HG02588 (cell line): ENCODE data around the gene HIBCH.

Experiments used
- ATAC-seq: cut with Tn5 transposase; IDR thresholded peaks from one replicate; pipeline ENCODE4 v1.9.1; 2021; ENCODE audit warnings: mild to moderate bottlenecking, moderate library complexity; ENCODE audit not compliant: unreplicated experiment

HIBCH gene

DNA sequence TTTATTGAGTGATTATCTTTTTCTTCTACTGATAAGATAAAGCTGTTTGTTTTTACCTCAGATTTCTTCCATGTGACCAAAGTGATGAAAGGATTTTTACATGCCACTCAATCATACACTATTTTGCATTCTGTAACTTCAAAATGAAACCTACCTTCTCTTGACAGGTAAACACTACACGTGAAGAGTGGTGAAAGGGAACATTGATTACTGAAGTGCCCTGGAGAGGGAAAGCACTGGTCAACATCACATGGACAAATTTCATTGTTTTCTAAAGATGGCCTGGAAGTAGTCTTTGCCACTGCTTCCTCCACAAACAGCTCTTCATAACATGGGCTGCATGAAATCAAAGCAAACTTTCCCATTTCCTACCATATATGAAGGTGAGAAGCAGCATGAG, 120.1 kb downstream of the HIBCH start:
- ATAC-seq, result no peak

DNA sequence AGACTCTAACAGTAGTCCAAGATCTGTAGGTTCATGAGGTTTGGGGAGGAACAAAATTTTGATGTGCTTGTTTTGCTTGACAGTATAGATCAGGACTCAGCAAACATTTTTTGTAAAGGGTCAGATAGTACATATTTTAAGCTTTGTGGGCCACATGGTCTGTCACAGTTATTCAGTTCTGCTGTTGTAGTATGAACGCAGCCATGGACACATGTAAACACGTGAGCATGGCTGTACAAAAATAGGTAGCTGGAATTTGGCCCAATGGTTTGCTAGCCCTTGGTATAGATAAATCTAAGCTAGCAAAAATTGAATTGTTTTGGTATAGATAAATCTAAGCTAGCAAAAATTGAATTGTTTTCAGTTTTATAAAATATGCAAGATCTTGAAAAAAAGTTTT, 120.5 kb downstream of the HIBCH start:
- ATAC-seq, result no peak

DNA sequence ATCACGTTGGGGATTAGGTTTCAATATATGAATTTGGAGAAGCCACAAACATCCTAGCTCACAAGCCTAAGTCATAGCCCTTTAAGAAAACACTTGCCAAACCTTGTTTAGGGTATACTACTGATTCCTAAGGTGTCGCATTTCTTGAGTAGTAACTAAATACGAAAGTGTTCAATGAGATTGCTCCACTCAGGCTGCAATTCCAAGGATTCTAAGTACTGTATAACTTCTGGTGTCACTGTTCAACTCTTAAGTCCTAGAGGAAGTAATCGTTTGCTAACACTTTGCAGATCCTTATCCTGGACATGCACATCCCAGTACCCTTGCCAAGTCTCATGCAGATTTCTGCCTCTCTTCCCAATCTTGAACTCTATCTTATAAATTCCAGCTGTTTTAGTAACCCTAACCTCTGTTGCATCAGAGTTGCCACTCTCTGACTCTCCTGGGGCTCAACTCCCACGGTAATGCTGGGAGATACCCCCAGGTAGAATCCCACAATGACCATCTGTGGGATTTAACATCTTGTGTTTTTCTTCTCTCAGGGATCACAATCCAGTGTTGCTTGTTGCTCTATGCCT, 122.4 kb downstream of the HIBCH start:
- no peak for ATAC-seq

DNA sequence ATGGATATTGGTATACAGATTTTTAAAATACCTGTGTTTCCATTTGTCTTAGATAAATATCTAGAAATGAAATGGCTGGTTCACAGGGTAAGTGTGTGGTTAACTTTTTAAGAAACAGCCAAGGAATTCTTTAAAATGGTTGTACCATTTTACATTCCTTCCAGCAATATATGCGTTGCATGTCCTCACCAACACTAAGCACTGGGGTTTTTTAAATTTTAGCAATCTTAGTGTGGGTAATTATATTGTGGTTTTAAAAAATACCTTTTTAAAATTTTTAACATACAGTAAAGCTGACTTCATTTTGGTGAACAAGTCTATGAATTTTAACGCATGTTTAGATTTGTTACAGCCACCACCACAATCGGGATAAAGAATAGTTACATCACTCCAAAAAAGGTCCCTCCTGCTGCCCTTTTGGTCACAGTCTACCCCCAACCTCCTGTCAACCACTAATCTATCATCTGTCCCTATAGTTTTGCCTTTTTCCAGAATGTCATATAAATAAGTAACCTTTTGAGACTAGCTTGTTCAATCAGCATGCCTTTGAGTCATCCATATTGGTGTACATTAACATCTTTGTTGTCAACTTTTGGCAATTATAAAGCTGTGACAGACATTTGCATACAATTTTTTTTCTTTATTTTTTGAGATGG, 129.0 kb downstream of the HIBCH start:
- no peak for ATAC-seq

DNA sequence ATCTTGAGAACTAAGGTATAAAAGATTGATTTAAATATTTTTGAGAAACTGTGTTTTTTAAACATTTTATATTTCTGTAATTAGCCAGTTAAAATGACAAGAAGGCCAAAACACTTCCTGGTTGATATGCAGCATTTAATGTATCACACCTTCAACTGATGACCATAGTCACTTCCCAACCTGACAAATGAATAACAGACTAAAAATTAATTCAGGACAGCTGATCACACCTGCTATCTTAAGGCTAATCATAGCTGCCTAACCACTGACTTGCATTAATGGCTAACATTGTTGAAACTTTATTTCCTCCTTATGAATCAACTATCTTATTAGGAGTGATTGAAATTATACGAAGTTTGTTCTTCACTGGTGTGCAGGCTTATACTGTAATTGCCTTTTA, 131.3 kb downstream of the HIBCH start:
- ATAC-seq, result no peak

DNA sequence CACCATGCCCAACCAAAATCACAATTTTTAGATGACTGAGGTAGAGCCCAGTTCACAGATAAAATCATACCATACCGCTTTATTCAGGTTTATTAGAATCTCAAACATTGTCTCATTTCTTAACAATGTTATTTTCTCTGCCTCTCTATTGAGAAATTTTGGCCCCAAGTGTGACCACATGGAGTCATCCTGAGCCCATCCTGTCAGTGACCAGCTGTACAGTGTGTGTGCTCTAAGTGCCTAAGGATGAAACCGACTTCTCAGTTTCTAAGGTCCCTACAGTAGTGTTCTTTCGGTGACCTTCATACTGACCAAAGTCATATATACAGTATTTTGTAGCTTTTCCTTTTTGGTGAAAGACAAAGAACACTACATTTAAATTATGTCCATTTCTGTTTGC, 133.4 kb downstream of the HIBCH start:
- ATAC-seq, result no peak

DNA sequence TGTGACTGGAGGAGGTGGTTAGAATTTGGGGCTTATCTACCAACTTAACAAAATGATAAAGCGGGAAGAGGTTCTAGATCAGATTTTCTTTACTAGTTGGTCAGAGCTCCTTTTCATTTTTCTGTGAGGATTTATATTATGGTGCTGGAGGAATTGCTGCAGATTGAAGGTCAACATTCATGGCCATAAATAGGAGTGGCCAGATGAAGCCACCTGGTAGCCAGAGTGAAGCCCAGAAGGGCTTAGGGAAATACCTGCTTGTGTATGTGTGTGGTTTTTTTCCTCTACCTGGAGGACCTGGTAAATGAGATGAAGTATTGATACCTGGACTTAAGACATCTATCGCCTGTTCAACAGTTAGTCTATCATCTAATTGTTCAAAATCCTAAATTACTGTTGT, 134.2 kb downstream of the HIBCH start:
- ATAC-seq, result no peak

DNA sequence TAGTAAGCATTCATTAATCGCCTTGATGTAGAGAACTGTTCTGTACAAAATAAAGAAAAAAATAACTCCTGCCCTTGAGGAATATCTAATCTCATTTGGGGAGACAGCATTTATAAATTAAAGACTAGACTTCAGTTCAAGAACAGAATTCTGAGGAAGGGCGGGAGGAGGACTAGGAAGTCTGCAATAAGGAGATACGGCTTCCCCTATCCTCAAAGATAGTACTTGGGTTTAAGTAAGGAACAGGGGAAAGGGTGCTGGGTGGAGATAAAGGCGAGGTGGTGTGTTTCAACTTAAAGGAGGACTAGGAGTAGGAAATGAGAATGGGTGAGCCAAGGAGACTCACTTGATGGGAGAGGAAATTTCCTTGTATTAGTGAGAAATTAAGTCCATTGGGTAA, 135.2 kb downstream of the HIBCH start:
- ATAC-seq, result no peak

DNA sequence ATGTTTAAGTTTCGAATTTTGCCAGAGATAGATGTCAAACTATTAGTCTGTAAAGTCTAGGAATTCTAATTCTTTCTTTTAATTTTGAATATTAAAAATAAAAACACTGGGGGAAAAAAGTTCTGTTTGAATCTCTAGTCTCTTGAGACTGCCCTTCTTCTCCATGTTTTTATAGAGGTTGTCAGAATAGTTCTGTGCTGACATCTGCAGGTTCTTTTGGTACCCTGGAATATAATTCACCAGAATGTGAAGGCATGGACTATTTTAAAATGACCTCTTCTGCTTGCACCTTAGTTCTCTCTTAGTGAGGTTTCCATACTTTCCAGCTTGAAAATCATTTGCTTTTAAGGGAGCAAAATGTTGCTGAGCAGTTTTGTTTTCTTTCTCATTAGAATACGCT, 136.1 kb downstream of the HIBCH start:
- no peak for ATAC-seq

DNA sequence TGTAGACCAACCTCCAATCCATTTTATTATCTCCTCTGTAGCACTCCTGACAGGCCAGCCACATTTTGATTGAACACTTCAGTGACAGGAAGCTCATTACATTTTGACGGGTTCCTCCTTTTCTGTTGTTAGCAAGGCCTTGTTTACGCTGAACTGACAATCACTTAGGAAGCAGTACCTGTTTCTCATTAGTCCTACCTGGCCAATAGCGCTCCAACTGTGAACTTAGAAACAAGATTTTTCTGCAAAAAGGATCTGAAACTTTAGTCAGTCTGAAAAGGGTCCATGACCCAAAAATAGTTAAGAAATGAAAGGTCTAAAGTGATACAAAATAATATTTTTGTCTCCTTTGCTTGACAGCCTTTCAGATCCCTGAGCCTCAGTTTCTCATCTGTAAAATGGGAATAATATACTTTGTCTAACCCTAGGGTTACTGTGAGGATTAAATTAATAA, 137.5 kb downstream of the HIBCH start:
- ATAC-seq, result no peak

DNA sequence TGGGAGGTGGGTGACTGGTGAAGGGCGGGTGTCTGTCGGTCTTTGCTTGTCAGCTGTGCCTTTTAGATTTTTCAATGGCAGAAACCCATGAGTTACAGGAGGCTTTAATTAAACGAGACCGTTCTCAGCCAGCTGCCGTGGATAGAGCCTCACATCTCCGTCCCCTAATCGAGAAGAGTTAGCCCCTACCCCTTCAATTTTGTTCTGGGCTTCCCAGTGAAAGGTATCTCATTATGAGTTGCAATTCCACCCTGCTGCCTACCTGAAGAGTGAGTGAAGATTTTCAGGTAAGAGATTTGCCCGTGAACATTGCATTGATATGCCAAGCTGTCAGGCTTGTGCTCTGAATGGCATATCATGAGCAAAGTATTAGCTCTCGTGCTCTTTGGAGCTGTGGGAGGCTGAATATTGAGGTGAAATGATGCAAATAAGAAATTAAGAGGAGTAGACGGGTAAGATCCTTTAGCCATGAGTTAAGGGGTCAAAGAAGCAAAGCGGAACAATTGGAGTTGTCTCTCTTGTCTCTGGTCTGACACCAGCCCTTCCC, 138.4 kb downstream of the HIBCH start:
- no peak for ATAC-seq

DNA sequence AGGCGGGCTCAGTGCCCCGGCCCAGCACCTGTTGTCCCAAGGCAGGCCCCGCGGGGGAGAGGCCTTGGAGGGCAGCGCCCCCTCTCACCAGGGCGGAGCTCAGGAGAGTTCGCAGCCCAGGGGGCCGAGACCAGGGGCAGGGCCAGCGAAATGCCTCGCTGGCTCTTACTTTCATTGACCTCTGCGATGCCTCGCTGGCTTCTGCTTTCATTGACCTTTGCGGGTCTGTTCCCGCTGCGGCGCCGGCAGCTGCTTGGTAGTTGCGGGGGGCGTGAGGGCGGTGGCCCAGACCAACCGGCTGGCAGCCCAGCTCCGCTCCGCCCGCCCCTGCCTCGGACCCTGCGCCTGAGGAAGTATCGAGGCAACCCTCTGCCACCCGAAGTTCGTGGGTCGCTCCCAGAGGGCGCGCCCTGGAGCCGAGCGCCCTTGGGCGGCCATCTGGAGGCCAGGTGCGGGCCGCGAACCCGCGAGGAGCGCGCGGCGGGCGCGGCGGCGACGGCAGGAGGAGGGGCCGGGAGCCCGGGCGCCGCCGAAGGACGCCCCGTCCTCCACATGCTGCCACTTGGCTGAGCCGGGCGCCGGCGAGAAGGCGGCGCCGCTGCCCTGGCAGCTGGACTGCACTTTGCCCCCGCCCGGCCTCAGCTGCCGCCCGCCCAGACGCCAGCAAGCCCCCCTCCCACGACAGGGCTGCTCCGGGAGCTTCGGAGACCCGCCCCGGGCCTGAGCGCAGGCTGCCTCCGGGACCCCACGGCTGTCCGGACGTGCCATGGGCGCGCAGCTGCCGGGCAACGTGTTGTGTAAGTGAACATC, 139.1 kb downstream of the HIBCH start:
- ATAC-seq, result peak; percentile 87

DNA sequence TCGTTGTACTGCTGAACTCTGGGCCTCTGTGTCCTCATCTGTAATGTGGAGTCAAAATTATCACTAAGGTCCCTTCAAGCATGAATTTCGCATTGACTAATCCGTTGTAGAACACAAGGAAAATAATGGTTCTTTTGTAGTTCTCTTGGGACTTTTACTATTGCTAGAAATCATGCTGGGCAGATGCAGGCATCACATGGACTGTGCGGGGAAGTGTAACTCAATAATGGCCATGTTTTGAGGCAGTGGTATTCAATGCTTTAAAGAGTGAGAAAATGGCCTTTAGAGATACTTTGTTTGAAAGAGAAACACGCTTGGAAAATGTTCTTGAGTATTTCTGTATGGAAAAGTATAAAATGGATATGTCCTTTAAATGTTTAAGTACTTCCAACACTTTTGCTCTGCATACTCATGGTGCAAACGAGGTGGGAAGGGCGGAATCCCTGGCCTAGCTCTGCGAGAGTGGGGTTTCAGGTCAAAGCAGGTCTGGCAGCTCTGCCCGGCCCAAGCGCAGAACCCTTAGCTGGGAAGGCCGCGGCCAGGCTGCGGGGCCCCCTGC, 139.8 kb downstream of the HIBCH start:
- ATAC-seq, result no peak

DNA sequence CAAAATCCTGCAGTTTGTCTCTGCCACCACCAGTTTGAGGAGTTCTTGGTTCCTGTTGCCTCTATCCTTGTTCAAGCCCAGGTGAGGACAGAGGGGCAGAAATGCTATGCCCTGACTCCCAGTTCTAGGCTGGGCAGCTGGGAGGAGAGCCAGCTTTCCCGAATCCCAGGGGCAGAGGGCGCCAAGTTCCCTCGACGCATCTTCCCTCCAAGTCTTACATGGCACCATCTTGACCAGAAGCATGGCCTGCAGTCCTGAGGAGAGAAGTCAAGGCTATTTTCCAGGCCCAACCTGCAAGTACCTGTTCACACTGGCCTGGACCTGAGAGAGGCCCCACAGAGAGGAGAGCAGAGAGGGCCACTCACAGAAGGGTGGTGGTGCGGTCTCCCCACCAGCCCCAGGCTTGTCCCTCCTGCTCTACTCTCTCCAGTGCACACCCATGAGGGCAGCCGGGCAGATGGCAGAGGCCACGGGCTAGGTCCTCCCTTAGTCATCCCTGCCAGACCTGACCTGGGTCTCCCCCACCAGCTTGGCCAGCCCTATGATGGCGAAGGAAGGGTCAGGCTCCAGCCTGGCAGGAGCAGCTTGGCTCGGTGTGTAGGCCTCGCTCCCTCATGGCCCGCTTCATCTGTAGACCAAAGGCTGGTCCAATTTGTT, 141.4 kb downstream of the HIBCH start:
- no peak for ATAC-seq

DNA sequence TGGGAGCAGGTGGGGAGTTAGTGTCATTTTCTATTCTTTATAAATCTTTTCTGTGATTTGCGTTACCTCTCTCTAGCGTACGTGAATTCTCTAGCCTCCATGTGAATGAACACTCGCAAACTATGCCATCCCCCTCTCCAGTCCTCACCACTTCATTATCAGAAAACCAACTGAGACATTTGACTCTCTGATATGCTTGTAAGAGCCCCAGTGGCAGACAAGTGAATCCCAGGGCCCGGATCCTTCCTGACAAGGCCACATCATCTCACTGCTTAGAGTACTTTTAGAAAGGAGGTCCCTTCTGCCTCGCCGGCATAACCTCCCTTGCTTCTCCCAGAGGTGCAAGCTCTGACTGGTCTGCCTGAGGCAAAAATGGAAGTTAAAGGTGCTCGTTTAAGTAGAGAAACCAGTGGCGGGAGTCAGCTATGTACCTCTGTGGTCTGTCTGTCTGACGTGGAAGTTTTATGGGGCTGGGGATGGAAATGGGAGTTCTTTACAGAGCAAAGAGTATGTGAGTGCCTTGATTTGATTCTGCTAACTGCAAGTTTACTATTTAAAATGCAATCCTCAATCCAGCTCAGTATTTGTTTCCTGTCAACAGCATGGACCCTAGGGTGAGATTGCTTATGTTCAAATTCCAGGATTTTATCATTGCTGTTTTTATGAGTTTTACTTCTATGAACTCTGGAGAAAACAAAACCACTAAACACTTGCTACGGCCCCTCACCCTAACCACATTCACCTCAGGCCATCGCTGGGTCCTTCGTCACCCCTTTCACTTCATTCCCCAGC, 142.2 kb downstream of the HIBCH start:
- no peak for ATAC-seq

DNA sequence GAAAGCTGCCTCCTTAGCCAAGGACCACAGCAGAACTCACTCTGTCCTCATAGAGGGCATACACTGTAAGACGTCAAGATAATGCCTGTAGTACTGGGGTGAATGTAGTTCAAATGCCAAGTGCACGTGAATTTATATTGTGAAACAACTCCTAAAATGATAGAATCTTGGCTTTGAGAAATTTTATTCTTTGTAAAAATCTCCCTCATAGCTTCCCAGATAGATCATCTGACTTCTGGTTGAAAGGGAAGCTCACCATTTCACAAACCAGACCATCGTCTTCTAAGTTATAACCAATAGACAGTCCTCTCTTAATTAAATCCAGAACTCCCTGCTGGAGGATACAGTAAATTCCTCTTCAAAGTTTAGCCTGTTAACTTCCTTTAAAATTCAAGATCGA, 146.2 kb downstream of the HIBCH start:
- ATAC-seq, result no peak

DNA sequence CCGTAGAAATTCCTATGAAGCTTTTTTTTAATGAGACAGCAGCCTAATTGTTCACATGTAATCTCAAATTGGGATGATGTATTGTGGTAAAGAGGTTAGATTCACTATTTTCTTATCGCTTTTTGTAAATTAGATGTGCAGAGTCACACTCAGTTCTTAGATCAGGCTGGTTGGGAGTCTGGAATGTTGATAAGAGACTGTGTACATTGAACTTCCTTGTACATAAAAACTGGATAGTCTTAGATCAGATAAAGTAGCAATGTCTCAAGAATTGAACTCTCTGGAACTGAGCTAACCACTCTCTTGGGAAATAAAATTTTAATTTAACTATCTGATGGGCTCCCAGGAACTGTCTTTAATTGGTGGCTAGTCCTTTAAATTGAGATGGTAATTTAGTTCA, 149.0 kb downstream of the HIBCH start:
- no peak for ATAC-seq

DNA sequence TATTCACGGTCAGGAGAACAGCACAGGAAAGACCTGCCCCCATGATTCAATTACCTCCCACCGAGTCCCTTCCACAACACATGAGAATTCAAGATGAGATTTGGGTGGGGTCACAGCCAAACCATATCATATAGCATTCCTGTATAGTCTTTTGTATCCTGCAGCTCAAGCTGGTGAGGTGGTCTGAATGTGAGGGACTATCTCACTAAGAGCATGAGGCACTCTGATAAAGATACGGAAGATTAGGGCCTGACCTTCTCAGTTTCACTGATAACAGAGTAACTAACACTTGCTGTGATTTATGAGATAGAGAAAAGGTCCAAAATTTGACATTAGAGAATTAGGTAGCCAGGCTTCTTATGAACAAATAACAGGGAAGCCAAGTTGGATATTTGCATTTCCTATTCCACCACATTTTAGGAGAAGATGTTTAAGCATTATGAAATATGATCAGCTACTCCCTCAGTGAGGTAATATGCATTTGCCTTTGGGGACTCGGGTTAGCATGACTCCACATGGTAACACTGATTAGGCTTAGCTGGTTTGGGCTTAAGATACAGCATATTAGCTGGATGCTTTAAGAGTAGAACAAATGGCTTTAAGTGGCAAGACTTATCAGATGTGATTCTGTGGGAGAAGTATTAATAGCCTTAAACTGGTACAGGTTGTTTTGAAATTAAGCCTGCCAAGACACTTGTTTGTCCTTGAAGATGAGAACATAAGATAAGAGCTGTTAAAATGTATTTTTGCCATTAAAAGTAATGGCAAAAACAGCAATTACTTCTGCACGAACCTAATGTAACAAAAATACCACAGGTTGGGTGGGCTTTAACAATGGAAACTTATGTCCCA, 150.2 kb downstream of the HIBCH start:
- no peak for ATAC-seq

DNA sequence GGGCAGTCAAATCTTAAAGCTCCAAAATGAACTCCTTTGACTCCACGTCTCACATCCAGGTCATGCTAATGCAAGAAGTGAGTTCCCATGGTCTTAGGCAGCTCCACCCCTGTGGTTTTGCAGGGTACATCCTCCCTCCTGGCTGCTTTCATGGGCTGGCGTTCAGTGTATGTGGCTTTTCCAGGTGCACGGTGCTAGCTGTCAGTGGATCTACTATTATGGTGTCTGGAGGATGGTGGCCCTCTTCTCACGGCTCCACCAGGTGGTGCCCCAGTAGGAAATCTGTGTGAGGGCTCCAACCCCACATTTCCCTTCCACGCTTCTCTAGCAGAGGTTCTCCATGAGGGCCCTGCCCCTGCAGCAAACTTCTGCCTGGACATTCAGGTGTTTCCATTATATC, 151.9 kb downstream of the HIBCH start:
- ATAC-seq, result no peak
